PFSK-1 (cell line): ENCODE measurements around the gene DCTN4.

Experiments
- FOXP2 ChIP-seq: optimal IDR thresholded peaks from 2 replicates; pipeline ENCODE3; 2011; ENCODE audit warnings: borderline replicate concordance, control low read depth, inconsistent platforms; ENCODE audit not compliant: insufficient read depth; ENCODE audit errors: extremely low read length, extremely low read depth
- POLR2AphosphoS5 ChIP-seq: IDR thresholded peaks from 2 replicates; pipeline ENCODE4 v1.6.1; 2012; ENCODE audit warnings: low read depth, mild to moderate bottlenecking, control low read depth, low read length, moderate library complexity
- SIN3A ChIP-seq: IDR thresholded peaks from 2 replicates; pipeline ENCODE4 v1.6.1; 2012; ENCODE audit warnings: mild to moderate bottlenecking, low read length, moderate library complexity, borderline replicate concordance; ENCODE audit not compliant: insufficient read depth
- TF ChIP-seq, protein P1 (sequence below), 2 experiments: IDR thresholded peaks; 2 replicates each; pipeline versions ENCODE4 v1.6.1 to v1.8.0; 2011 to 2012; ENCODE audit warnings: low read depth in 2 of 2, low read length in 2 of 2, control low read depth in 1 of 2, inconsistent platforms in 1 of 2, mild to moderate bottlenecking in 1 of 2, moderate library complexity in 1 of 2; ENCODE audit not compliant: insufficient read depth in 1 of 2

- TF ChIP-seq POLR2AphosphoS5 = no peak
- TF ChIP-seq FOXP2 = no peak
- no peak; the same call in 1 of the 2 replicates for TF ChIP-seq SIN3A
- TF ChIP-seq, protein P1, sequence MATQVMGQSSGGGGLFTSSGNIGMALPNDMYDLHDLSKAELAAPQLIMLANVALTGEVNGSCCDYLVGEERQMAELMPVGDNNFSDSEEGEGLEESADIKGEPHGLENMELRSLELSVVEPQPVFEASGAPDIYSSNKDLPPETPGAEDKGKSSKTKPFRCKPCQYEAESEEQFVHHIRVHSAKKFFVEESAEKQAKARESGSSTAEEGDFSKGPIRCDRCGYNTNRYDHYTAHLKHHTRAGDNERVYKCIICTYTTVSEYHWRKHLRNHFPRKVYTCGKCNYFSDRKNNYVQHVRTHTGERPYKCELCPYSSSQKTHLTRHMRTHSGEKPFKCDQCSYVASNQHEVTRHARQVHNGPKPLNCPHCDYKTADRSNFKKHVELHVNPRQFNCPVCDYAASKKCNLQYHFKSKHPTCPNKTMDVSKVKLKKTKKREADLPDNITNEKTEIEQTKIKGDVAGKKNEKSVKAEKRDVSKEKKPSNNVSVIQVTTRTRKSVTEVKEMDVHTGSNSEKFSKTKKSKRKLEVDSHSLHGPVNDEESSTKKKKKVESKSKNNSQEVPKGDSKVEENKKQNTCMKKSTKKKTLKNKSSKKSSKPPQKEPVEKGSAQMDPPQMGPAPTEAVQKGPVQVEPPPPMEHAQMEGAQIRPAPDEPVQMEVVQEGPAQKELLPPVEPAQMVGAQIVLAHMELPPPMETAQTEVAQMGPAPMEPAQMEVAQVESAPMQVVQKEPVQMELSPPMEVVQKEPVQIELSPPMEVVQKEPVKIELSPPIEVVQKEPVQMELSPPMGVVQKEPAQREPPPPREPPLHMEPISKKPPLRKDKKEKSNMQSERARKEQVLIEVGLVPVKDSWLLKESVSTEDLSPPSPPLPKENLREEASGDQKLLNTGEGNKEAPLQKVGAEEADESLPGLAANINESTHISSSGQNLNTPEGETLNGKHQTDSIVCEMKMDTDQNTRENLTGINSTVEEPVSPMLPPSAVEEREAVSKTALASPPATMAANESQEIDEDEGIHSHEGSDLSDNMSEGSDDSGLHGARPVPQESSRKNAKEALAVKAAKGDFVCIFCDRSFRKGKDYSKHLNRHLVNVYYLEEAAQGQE (IDR thresholded peaks at IDR 0.05; ENCODE audit: insufficient read depth in 1 of 2, low read depth in 2 of 2, low read length in 2 of 2) = no peak
These were observed 58.6 kb downstream of the DCTN4 start for GRCh38 chr5:150700246-150700593.
